Osteocyte (in vitro differentiated cells): ENCODE data around the gene BRD3. TPM values are rescaled to one million over a fixed set of nuclear protein-coding genes. Genes with fewer than 3 reads are reported as not detected.

Experiments
- DNase-seq: peaks from one replicate; pipeline ENCODE4 v3.0.0; 2021; ENCODE audit warnings: mixed read lengths; ENCODE audit not compliant: unreplicated experiment; ENCODE audit errors: extremely low spot score
- H3K27ac Mint-ChIP-seq: one replicate; pipeline ENCODE4 v1.8.0; 2021; ENCODE audit warnings: mild to moderate bottlenecking, mixed read lengths; ENCODE audit not compliant: unreplicated experiment
- H3K27me3 Mint-ChIP-seq: one replicate; pipeline ENCODE4 v1.8.0; 2021; ENCODE audit warnings: mixed read lengths; ENCODE audit not compliant: unreplicated experiment
- H3K36me3 Mint-ChIP-seq: one replicate; pipeline ENCODE4 v1.8.0; 2021; ENCODE audit warnings: mixed read lengths; ENCODE audit not compliant: unreplicated experiment
- H3K4me1 Mint-ChIP-seq: one replicate; pipeline ENCODE4 v1.8.0; 2021; ENCODE audit warnings: mixed read lengths; ENCODE audit not compliant: unreplicated experiment
- H3K4me3 Mint-ChIP-seq: one replicate; pipeline ENCODE4 v1.8.0; 2021; ENCODE audit warnings: mild to moderate bottlenecking, moderate library complexity, mixed read lengths; ENCODE audit not compliant: unreplicated experiment
- H3K9me3 Mint-ChIP-seq: one replicate; pipeline ENCODE4 v1.8.0; 2021; ENCODE audit warnings: mixed read lengths; ENCODE audit not compliant: unreplicated experiment
- total RNA-seq: library from RNA; stranded (reverse); gene quantifications from 2 replicates; pipeline ENCODE4 v1.2.1, GENCODE V29; 2021
- TF ChIP-seq, protein P1 (sequence below): fragments of 200-600 bp; sonication (generic); IDR thresholded peaks from 2 replicates; pipeline ENCODE4 v1.5.0; 2021; ENCODE audit warnings: antibody characterized with exemption, mild to moderate bottlenecking, moderate library complexity

BRD3 gene
- total RNA-seq, 1 donor from 2014 or later, result 56.2 TPM

DNA sequence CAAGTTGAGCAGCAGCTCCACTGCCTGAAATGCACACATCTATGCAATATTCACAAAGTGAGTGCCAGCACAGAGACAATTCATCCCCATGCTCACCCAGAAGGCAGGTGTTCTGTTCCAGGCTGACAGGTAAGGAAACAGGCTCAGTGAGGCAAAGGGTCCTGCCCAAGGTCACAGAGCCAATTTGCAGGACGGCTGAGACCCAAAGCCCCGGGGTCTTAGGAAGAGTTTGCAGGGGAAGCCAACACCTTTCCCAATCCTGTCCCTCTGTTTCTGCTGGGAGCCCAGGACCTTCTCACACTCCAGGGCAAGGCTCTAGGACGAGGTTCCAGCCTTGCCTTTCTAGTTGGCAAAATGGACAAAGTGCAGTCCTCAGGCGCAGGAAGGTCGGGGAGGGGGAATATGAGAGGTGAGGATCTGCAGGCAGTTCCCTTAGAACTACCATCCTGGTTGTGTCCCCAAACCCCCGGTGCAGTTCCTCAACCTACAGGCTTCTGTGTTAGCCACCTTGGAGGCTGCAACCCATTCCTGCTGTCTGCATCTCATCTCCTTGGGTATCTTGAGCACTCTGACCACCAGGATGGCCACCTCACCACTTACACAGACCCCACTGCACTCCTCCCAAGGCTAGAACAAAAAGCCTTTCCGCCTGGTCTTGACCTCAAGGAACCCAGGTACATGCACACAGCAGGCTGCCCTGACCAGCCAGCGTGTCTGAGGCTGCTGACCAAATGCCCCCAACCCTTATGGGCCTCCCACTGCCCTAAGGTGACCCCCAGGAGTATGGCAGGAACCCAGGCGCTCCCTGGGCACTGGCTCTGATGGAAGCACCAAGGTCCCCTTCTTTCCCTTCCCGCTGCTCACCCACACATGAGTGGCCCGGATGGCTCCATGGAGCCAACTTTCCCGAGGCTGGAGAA lies 1.9 kb upstream of the BRD3 start:
- Mint-ChIP-seq H3K36me3 (peaks cover 4% of the 10 kb centered on the region), H3K4me3 (peak overlapping the region; percentile 77), H3K27me3 (peaks cover 42% of the 10 kb centered on the region), H3K27ac (no peak overlapping the region), H3K9me3 (no peaks in the 10 kb centered on the region), H3K4me1 (peaks cover 18% of the 10 kb centered on the region)
- TF ChIP-seq, protein P1, sequence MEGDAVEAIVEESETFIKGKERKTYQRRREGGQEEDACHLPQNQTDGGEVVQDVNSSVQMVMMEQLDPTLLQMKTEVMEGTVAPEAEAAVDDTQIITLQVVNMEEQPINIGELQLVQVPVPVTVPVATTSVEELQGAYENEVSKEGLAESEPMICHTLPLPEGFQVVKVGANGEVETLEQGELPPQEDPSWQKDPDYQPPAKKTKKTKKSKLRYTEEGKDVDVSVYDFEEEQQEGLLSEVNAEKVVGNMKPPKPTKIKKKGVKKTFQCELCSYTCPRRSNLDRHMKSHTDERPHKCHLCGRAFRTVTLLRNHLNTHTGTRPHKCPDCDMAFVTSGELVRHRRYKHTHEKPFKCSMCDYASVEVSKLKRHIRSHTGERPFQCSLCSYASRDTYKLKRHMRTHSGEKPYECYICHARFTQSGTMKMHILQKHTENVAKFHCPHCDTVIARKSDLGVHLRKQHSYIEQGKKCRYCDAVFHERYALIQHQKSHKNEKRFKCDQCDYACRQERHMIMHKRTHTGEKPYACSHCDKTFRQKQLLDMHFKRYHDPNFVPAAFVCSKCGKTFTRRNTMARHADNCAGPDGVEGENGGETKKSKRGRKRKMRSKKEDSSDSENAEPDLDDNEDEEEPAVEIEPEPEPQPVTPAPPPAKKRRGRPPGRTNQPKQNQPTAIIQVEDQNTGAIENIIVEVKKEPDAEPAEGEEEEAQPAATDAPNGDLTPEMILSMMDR, result no peak
- DNase-seq, result peak; percentile 65

DNA sequence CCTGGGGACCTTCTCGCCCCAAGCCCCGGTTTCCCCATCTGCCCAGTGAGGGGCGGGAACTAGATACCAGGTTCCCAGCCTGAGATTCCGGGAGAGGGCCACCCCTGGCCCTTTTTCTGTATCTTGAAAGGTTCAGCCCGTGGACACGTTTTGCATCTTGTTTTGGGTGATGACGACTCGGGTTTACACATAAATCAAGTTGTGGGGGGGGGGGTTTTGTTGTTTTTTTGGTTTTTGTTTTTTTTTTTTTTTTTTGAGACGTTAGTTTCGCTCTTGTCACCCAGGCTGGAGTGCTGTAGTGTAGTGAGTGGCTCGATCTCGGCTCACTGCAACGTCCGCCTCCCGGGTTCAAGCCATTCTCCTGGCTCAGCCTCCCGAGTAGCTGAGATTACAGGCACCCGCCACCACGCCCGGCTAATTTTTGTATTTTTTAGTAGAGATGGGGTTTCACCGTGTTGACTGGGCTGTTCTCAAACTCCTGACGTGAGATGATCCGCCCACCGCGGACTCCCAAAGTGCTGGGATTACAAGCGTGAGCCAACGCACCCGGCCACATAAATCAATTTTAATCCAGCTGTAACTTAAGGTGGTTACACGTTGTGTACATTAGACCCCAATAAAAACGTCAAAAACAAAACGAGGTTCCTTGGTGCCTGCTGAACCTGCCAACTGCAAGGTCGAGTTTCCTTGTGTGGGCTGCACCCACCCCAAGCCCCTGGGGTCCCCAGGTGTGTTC lies 1.1 kb upstream of the BRD3 start:
- peak overlapping the region; percentile 47 for H3K27ac Mint-ChIP-seq
- no peaks in the 10 kb centered on the region for H3K9me3 Mint-ChIP-seq
- peaks cover 35% of the 10 kb centered on the region for H3K27me3 Mint-ChIP-seq
- peak overlapping the region; percentile 77 for H3K4me3 Mint-ChIP-seq
- TF ChIP-seq, protein P1, result no peak
- peaks cover 4% of the 10 kb centered on the region for H3K36me3 Mint-ChIP-seq
- no peak for DNase-seq
- H3K4me1 Mint-ChIP-seq, result peaks cover 21% of the 10 kb centered on the region

DNA sequence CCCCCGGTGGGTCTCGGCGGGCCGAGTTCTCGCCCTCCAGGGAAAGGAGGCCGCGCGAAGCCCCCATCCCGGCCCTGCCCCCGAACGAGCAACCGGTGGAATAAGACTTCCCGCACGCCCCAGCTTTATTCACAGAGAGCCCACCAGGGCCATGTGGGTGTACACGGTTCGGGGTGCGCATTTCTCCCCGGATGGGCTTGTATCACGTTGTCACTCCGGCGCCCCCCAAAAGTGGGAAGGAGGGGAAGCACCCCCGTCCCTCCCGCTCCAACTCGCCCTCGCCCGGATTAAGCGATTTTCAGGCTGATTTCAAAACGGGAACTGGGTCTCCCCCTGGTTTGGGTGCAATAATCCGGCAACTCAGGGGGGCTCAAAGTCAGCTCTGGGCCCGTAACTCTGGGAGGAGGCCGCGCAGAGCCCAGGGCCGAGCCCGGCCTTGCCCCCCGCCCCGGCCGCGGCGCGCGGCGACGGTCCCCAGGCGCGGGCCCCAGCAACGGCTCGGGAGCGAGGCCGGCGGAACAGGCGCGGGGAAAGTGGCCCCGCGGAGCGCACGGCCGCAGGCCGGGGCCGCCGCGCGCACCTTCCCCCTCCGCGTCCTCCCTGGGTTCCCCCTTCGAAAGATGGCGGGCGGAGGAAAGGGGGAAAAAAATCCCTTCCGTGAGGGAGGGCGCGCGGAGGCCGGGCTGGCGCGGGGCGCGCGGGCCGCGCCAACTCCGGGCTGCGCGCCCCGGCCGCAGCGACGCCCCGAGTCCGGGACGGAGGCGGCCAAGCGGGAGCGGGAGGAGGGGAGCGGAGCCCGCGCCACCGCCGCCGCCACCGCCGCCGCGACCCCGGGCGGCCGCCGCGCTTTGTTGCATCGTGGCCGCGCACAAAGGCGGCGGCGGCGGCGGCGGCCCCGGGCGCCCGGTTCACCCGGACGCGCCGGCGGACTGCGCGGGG lies 644 bp downstream of the BRD3 start:
- Mint-ChIP-seq H3K4me1 (peaks cover 33% of the 10 kb centered on the region), H3K36me3 (peaks cover 4% of the 10 kb centered on the region), H3K27me3 (peaks cover 23% of the 10 kb centered on the region), H3K4me3 (peak overlapping the region; percentile 76), H3K27ac (peak overlapping the region; percentile 83), H3K9me3 (no peaks in the 10 kb centered on the region)
- DNase-seq, result no peak
- TF ChIP-seq, protein P1, result no peak

DNA sequence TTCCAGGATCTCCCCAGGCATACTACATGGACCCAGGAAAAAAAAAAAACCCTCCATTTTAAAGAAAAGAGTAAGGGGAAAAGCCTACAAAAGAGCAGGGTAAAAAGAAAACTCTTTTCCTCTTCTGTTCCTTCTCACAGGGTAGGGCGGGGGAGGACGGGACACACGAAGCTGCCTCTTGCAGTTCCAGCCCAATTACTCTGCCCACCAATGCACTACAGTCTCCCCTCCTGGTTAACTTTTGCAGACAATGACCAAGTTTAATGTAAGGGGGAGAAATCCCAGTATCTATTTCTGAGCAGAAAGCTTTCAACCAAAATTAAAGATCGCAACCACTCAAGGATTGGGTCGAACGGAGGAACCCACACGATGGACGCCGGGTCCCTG lies 1.3 kb downstream of the BRD3 start:
- Mint-ChIP-seq H3K9me3 (no peaks in the 10 kb centered on the region), H3K4me1 (peaks cover 34% of the 10 kb centered on the region), H3K27me3 (peaks cover 16% of the 10 kb centered on the region), H3K36me3 (peaks cover 4% of the 10 kb centered on the region), H3K4me3 (peak overlapping the region; percentile 76), H3K27ac (peak overlapping the region; percentile 83)
- no peak for DNase-seq
- TF ChIP-seq, protein P1, result no peak
